ENCODE results near the gene B3GALT2.

B3GALT2 gene

GRCh38 chr1:193143285-193143684 is 43.1 kb downstream of the B3GALT2 start:
- 0 out of 2 replicates have a peak, but pooled peaks have one; percentile 24 for TF ChIP-seq CTCF (conservative IDR thresholded peaks at IDR 0.05; ENCODE audit: low read depth)
- DNase-seq (ENCODE audit: low spot score): no peak
- CTCF ChIA-PET: interaction anchor here (0.7 to 1.2 kb wide), 8 partner anchors 16 to 196 kb away, joined by 3 to 9 read pairs (median 3); no protein-coding TSS in a partner anchor
- H3K27ac ChIP-seq: no peak overlapping the region
- POLR2A ChIA-PET (ENCODE audit: low non-redundant PET): no interaction called here

- TF ChIP-seq CTCF (conservative IDR thresholded peaks at IDR 0.05; ENCODE audit: low read depth): no peak
- CTCF ChIA-PET: interaction anchor here (1.0 kb wide), 1 partner anchor 20 kb away, joined by 3 read pairs; no protein-coding TSS in a partner anchor
- H3K27ac ChIP-seq: no peak overlapping the region
- no peak for DNase-seq (ENCODE audit: low spot score)
- POLR2A ChIA-PET (ENCODE audit: low non-redundant PET): no interaction called here
Measured at GRCh38 chr1:193142409-193142808, 44.0 kb downstream of the B3GALT2 start.

GRCh38 chr1:193141804-193142203 is 44.6 kb downstream of the B3GALT2 start:
- no peak for DNase-seq (ENCODE audit: low spot score)
- no peak overlapping the region for H3K27ac ChIP-seq
- no peak for TF ChIP-seq CTCF (conservative IDR thresholded peaks at IDR 0.05; ENCODE audit: low read depth)
- ChIA-PET CTCF (interaction anchor here (0.6 to 1.0 kb wide), 2 partner anchors 19 to 1834 kb away, joined by 3 to 4 read pairs; no protein-coding TSS in a partner anchor), POLR2A (ENCODE audit: low non-redundant PET) (no interaction called here)

- no peak for DNase-seq (ENCODE audit: low spot score)
- CTCF ChIA-PET: interaction anchor here (0.6 kb wide), 1 partner anchor 17 kb away, joined by 4 read pairs; no protein-coding TSS in a partner anchor
- POLR2A ChIA-PET (ENCODE audit: low non-redundant PET): no interaction called here
- H3K27ac ChIP-seq: no peak overlapping the region
- TF ChIP-seq CTCF (conservative IDR thresholded peaks at IDR 0.05; ENCODE audit: low read depth): no peak
Measured at GRCh38 chr1:193140254-193140653, 46.2 kb downstream of the B3GALT2 start.

GRCh38 chr1:193131266-193131860 is 55.0 kb downstream of the B3GALT2 start:
- POLR2A ChIA-PET (ENCODE audit: low non-redundant PET): no interaction called here
- DNase-seq (ENCODE audit: low spot score): no peak
- TF ChIP-seq CTCF (conservative IDR thresholded peaks at IDR 0.05; ENCODE audit: low read depth): no peak
- no peak overlapping the region for H3K27ac ChIP-seq
- CTCF ChIA-PET: interaction anchor here (1.2 kb wide), 1 partner anchor 9 kb away, joined by 3 read pairs; no protein-coding TSS in a partner anchor
